ENCODE measurements around the gene RUNX2.
"Not testable (repeated sequence)": the region's sequence is repeated elsewhere in the genome, so short reads cannot be mapped to it uniquely, and the experiment has no call there.

RUNX2 gene

GRCh38 chr6:45657226-45657625 is 329.1 kb downstream of the RUNX2 start:
- no peak for DNase-seq

- DNase-seq, result no peak
Measured at GRCh38 chr6:45658400-45658799, 330.3 kb downstream of the RUNX2 start.

GRCh38 chr6:45658958-45659357 is 330.8 kb downstream of the RUNX2 start:
- no peak for DNase-seq

DNA sequence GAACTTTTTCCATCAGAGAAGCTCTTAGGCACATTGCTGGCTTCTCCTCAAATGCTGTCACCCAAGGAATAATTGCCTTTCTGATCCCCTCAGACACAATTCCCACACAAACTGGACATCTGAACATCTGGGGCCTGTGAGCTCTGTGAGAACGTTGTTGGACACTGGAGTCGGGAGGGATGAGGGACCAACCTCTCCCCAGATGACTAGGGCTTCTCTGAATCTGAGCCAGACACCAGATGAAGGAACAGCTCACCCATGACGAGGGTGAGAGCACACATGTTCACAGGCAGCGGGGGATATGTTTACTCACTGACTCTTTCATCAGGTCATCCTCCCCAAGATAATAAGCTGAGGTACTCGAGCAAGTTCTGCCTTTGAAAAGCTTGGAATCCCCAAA is 333.5 kb downstream of the RUNX2 start:
- DNase-seq, result no peak

DNA sequence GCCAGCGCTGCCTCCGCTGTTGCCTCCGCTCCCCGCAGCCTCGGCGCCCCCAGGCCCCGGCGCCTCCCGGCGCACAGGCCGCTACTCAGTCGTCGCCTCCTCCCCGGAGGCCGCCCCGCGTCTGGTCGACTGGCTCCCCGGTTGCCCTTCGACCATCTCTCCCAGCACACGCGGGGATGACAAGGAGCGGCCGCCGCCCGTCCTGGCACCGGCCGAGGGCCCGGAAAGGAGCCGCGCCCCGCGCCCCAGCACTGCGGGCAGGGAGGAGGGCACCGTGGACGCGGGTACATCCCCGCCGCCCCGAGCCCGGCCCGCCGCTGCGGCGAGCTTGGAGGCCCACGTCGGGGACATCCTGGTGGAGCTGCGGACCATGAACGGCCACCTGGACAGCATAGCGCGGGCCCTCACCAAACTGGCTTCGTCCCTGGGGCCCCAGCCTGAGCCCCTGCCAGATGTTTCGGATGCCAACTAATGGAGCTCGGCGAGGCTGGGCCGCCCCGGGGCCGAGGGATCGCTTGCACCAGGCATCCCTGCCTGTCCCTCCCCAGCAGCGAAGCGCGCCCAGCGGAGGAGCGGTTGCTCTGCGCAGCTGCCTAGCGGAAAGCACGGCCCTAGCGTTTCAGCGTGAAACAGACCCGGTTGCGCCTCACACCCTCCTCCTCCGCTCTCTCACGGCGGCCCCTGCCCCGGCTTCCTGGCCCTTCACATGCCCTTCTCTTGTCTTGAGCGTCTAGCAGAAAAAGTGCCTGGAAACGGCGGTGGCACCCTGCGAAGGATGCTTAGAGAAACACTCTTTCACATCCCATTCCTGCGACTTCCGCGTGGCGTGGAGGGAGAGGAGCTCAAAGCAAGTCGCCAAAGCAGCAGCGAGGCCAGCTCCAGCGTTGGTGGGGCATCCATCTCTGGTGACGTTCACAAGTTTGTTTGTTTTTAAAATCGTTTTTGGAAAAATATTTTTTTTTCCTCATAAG is 335.4 kb downstream of the RUNX2 start:
- DNase-seq, result no peak

GRCh38 chr6:45664707-45665106 is 336.6 kb downstream of the RUNX2 start:
- no peak for DNase-seq

DNA sequence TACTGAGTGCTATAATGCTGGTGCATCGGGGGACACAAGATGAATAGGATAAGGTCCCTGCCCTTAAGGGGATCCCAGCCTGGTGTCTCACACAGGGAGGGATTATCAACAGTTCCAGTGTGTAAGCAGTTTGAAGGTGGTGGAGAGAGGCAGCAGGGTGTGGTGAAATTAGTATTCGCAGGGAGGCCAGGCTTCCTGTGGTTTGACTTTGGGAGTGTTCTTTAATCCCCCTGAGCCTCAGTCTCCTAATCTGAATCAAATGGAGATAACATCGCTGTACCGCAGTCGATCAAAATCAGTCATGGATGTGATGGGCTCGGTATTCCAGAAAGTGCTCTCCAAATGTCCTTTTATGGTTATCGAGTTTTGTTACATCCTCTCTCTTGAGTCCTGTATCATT is 337.7 kb downstream of the RUNX2 start:
- DNase-seq, result no peak

- no peak for DNase-seq
Measured at GRCh38 chr6:45666846-45667245, 338.7 kb downstream of the RUNX2 start.

DNA sequence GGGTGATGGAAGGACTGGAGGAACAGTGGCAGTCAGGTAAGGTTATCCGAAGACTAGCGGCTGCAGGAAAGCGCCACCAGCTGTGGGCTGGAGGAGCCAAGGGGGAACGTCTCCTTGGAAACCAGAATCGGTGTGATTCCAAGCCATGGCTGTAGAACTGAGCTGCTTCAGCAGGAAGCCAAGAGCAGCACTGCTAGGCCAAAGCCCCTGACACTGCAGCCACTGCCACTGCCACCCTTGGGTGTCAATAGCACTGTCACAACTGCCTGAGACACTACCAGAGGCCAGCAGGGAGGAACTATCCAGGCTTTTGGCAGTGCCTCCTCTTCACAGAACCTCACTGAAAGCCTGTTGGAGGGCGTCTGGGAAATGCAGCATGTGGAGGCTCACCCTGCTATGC is 339.2 kb downstream of the RUNX2 start:
- no peak for DNase-seq

DNA sequence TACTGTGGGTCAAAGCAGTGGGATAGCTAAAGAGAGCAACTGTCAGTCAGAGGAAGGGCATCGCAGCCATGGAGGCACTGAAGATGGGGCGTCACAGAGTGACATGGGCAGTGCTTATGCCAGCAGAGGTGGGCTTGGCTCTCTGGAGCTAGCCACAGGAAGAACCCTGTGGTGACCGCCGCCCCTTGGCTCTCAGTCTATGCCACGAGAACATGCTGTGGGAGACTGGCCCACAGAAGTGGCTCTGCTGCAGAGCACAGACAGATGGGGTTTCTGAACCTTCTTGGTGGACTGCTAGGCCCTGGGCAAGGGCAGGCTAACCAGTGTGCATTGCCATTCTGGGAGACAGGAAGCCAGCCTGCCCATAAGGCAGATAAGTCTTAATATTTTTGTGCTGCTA is 339.6 kb downstream of the RUNX2 start:
- DNase-seq, result no peak

- DNase-seq, result no peak
Measured at GRCh38 chr6:45668705-45669104, 340.6 kb downstream of the RUNX2 start.

- not testable (repeated sequence) for DNase-seq
Measured at GRCh38 chr6:45673167-45673566, 345.0 kb downstream of the RUNX2 start.

- not testable (repeated sequence) for DNase-seq
Measured at GRCh38 chr6:45675166-45675565, 347.0 kb downstream of the RUNX2 start.

- DNase-seq, result no peak
Measured at GRCh38 chr6:45675634-45676033, 347.5 kb downstream of the RUNX2 start.

GRCh38 chr6:45676380-45676779 is 348.2 kb downstream of the RUNX2 start:
- no peak for DNase-seq

DNA sequence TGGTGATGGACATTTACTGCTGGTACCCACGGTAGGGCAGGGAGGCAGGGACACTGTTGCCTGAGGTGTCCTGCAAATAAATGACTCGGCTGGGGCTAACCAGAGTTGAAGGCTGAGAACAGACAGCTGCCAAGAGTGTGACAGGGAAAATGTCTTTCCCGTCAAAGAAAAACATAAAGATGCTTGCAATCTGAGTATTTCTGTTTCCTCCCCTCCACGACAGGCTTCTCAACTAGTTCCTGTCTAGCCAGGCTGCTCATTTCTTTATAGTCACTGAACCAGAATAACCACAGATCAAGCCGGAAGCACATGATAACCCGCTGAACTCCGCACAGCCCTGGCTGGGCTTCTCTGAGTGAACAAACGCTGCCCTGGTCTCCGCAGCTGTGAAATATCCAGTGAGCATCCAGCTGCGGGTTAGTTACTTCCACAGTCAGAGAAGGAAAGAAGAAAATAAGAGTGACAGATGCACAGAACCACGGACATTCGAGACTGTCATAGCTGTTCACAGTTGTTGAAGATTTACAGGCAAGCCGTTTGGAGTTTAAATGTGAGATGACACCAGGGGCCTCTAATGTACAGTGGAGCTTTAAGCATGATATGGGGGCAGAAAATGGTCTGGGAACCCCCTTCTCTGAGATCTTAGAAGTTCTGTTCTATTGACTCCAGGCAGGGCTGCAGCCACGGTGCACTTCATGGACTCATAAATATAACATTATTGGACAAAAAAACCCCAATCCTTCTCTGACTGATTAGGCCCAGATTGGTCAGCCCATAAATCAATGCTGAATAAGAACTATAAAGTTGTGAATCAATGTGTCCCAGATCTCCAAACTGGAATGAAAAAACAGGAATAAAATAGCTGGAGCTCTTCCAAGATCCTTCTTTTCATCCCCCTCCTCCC is 349.5 kb downstream of the RUNX2 start:
- DNase-seq, result no peak

GRCh38 chr6:45678285-45678607 is 350.1 kb downstream of the RUNX2 start:
- DNase-seq, result no peak

DNA sequence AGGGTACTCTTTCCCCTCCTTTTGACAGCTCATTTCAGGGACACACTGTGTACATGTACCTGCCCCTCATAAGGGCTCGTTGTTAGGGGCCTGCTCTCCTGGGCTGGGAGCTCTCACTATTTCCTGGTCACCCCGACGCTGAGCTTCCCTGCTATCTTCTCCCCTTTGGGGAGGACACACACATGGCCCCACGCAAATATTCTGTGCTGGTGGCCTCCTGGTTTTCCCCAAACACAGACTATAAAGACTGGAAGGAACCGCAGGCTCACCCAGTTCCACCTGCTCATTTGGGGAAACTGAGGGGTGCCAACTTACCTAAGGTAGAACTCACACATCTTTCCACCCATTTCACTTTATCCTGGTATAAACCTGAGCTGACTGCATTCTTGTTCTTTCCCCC is 351.0 kb downstream of the RUNX2 start:
- no peak for DNase-seq

DNA sequence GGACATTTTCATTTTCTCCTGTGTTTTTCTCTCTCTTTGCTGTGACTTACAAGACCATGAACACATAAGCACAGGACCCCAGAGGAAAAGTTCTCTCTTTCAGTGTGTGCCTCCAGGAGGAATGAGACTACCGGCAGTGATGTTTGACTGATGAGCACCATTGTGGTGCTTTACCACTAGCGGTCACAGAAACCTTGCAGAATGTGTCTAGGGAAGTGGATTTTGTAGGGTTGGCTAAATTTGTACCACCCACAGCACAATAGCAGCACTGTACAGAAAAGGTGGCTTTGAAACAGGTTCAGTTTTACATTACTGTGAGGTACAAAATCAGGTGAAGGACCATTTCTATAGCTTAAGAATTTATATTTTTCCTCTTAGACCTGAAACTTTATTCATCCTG is 351.5 kb downstream of the RUNX2 start:
- DNase-seq, result no peak

GRCh38 chr6:45681860-45682511 is 353.9 kb downstream of the RUNX2 start:
- DNase-seq, result no peak

DNA sequence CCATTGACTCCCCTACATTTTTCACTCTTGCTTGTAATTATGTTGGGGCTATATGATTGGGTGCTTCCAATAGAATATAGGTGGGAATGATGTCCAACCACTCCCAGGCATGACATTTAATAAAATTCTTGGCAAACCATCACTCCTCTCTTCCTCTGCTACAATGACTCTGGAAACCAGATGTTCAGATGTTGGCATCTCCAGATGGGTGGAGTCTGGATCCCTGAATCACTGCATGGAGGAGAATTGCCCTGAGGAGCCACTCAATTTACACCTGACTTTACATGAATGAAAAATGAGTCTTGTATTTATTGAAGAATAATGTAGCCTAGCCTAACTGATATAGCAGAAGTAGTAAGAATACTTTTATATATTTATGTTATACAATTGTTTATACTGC is 356.3 kb downstream of the RUNX2 start:
- DNase-seq, result no peak

GRCh38 chr6:45685076-45685475 is 356.9 kb downstream of the RUNX2 start:
- no peak for DNase-seq

- DNase-seq, result no peak
Measured at GRCh38 chr6:45686841-45687569, 358.9 kb downstream of the RUNX2 start.

All from NCI-H187 treated with DMSO at 0.1 percent for 48 hours (cell line).